ENCODE results near the gene GAB2.
"Not testable (repeated sequence)": the region's sequence is repeated elsewhere in the genome, so short reads cannot be mapped to it uniquely, and the experiment has no call there.

Gene GAB2

DNA sequence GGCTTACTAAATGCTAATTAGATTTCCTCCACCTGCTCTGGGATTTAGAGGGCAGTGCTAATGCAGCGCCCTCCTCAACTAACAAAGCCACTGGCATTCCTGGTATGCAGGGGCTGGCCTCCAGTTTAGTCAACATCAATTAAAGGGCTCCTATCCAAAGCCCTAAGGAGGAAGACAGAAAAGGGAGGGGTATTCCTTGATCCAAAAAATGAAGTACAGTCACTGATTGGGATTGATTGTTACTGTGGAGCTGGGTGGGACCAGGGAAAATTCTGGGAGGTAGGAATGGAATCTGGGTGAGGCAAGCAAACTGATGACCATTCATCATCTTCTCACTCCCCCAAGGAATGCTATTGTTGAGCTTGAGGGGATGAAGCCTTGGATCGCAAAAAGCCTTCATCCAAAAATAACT is 52.2 kb downstream of the GAB2 start:
- DNase-seq (ENCODE audit: low read depth in 3 of 3) = no peak

DNA sequence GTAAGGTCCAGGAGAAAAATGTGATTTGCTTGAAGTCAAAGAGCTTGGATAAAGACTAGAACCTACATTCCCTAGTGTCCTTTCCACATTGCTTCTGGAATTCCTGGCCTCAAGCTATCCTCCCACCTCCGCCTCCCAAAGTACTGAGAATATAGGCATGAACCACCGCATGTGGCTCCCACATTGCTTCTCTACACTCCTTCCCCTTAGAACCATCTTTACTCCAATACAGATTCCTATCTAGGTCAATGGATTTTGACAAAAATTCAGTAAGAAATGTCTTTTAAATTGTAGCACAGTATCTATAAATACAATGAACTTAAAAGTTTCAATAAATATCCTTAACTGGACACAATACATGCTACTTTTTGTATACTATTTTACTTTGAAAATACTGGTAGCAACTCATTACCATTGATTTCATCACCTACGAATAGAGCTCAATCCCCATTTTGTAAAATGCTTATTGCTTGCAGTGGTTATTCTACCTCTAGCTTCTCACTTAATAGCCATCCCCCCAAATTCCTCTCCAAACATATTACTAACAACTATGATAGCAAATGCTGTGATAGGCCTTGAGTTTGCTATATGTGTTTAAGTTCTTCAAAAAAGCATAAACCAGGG is 53.4 kb downstream of the GAB2 start:
- DNase-seq (ENCODE audit: low read depth in 3 of 3) = no peak

DNA sequence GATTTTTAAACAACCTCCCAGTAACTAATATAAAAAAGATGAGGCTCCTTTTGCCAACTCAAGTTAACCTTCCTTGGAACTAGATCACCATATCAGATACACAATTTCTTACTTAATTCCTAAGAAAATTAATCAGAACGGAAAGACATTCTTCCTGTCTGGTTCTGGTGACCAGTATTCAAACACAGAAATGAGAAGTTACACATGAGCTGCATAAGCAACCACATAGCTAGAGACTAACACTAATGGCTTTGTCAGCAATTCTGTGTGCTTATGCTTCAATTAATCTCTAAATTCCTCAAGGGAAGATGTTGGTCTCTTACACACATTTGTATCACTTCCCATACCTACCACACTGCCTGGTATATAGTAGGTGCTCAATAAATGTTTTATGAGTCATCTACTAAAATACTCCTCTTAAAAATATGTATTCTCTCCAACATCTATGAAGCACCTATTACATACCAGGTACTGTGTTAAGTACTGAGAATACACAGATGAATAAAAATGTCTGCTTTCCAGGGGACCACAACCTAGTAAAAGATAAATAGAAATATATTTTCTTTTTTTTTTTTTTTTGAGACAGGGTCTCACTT is 54.5 kb downstream of the GAB2 start:
- no peak for DNase-seq (ENCODE audit: low read depth in 3 of 3)

DNA sequence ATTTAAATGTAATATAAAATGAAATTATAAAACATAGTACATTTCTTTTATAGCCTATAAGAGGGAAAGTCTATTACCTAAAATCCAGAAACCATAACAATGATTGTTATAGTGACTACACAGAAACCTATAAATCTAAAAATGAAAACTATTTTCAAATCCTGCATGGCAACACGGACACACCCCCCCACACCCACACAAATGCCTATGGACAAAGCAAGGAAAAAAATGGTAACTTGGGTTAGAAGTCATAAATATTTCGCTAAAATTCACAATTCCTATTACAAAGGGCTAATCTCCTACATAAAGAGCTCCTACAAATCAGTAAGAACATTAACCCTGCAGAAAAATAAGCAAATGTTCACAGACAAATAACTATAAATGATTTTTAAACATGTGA is 56.4 kb downstream of the GAB2 start:
- DNase-seq (ENCODE audit: low read depth in 3 of 3) = no peak

DNA sequence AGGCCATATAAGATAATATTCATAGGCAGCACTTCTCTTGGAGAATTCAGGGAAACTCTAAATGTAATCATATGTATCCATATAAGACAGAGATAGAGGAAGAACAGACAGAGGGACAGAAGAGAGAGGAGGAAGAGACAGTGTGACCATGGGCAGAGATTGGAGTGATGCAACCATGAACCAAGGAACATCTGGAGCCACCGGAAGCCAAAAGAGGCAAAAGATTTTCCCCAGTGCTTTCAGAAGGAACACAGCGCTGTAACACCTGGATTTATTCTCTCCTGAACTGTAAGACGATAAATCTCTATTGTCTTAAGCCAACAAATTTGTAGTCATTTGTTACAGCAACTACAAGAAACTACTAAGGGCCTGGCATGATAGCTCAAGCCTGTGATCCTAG is 57.7 kb downstream of the GAB2 start:
- no peak for DNase-seq (ENCODE audit: low read depth in 3 of 3)

DNA sequence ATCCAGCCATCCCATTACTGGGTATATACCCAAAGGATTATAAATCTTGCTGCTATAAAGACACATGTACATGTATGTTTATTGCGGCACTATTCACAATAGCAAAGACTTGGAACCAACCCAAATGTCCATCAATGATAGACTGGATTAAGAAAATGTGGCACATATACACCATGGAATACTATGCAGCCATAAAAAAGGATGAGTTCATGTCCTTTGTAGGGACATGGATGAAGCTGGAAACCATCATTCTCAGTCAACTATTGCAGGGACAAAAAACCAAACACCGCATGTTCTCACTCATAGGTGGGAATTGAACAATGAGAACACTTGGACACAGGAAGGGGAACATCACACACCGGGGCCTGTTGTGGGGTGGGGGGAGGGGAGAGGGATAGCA is 59.7 kb downstream of the GAB2 start:
- not testable (repeated sequence) for DNase-seq (ENCODE audit: low read depth in 3 of 3)

DNA sequence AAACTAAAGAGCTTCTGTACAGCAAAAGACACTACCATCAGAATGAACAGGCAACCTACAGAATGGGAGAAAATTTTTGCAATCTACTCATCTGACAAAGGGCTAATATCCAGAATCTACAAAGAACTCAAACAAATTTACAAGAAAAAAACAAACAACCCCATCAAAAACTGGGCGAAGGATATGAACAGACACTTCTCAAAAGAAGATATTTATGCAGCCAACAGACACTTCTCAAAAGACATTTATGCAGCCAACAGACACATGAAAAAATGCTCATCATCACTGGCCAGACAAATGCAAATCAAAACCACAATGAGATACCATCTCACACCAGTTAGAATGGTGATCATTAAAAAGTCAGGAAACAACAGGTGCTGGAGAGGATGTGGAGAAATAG is 60.2 kb downstream of the GAB2 start:
- not testable (repeated sequence) for DNase-seq (ENCODE audit: low read depth in 3 of 3)

DNA sequence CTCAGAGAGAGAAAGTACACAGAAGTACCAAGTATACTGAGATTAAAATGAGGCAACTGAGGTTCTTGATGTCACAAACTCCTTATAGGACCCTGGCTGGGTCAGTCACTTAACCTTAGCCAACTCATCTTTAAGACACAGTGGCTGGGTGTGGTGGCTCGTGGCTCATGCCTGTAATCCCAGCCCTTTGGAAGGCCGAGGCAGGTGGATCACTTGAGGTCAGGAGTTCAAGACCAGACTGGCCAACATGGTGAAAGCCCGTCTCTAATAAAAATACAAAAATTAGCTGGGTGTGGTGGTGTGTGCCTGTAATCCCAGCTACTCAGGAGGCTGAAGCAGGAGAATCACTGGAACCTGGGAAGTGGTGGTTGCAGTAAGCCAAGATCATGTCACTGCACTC is 61.9 kb downstream of the GAB2 start:
- DNase-seq (ENCODE audit: low read depth in 3 of 3) = not testable (repeated sequence)

DNA sequence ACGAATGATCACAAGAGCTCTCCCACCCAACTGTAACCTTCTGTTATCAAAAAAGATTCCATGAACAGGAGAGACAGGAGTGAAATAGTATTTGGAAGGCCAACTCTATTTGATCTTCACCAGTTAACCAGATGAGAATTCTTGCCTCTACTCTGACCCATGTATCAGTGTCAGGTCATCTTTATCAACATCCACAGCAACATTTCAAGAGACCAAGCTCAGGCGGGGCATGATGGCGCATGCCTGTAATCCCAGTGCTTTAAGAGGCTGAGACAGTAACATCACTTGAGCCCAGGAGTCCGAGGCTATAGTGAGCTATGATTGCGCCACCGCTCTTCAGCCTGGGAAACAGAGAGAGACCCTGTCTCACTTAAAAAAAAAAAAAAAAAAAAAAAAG is 62.3 kb downstream of the GAB2 start:
- DNase-seq (ENCODE audit: low read depth in 3 of 3) = no peak

DNA sequence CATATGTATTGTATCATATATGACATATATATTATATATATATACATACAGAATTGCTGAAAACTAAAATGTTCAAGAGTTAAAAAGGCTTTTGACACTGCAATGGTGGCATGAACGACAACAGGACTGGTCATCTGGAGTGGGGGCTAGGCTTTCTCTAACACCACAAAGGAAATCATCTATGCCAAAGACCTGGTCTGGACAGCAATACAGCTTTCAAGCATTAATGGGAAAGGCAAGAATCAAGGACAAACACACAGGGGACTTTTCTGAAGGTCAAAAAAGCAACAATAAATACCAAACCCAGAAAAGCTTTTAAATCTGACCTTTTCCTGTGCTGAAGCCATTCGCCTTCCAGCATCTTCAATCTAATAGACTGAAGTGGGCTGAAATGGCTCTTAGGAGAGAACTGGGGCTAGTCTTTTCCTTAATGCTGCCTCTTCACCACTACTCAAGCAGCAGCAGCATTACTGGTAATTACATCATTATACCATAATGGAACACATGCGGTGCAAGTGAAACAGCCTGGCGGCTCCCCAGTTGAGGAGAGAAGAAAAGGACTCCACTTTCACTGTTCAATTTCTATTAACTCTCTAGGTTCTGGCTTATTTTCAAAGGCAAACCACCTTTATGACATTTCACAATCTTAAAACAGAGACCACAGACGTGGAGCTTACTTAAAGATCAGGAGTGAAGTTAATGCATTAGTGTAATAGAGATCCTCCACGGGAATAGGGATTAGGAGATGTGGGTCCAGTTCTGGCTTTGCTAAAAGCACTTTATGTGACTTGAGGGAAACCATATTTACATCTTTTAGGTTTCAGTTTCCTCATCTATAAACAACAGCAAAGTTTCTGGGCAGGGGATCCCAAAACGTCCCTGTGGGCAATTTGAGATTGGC is 63.0 kb downstream of the GAB2 start:
- DNase-seq (ENCODE audit: low read depth in 3 of 3) = no peak

DNA sequence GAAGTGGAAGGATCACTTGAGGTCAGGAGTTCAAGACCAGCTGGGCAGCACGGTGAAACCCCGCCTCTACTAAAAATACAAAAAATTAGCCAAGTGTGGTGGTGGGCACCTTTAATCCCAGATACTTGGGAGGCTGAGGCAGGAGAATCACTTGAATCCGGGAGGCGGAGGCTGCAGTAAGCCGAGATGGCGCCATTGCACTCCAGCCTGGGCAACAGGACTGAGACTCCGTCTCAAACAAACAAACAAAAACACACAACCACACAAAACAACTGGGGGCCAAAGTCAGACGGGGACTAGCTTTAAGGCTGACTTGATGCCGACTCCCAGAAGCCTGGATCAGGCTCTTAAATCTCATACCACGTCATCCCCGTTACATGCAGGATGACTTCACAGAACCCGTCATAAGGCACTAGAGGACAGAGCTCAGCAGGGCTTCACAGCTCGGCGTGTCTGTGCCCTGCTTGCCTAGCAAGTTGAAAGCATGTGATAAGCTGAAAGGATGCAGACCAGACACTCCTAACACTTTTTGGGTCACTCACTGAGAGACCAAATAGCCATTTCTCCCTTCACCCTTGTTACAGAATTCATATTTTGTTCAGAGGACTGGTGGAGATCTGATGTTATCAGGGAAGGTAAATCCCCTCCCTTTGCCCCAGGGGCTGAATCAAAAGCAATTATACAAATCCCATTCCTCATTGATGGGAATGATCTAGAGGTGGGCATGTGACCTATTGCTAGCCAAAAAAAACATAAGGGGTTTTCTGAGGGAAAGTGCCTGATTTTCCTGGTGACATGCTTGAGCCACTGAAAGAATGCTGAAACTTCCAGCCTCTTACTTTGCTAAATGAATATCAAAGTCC is 65.4 kb downstream of the GAB2 start:
- no peak for DNase-seq (ENCODE audit: low read depth in 3 of 3)

DNA sequence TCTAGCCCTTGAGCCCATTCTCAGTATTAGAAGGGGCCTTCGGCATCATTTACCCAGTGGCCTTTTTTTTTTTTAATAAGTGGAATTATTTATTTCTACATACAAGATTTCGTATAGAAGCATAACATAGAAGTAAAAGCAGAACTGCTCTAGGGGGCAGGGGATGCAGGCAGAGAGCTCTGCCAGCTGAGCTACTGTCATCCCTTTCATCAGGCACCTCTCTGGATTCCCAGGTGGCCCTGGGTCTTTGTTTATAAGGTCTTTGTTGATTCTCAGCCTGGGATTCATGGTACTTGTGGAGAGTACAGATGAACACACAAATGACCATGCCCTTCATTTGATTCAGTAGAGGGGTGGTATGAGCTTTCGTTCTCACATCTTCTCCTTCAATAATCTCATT is 66.4 kb downstream of the GAB2 start:
- DNase-seq (ENCODE audit: low read depth in 3 of 3) = no peak

DNA sequence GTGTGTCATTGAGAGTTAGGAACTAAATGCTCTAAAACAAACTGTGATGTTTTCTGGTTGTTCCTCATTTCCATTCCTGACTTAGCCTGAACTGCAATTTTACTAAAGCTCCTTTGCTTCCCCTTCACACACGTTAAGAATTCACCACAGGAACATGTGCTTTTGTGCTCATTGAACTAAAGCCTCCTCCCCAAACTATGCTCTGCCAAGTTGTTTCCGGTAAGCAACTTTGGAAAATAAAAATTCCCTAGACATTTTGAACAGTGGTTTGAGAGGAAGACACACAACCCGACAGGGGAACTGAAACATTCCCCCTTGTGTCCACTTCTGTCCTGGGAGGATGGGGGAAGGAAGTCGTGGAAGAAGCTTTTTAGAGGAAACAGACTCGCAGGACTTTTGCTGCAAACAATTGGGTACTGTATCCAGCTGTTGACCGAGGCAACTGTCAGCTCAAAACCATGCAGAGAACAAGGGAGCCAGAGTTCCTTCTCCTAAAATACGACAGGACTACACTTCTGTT is 66.9 kb downstream of the GAB2 start:
- DNase-seq (ENCODE audit: low read depth in 3 of 3) = no peak

DNA sequence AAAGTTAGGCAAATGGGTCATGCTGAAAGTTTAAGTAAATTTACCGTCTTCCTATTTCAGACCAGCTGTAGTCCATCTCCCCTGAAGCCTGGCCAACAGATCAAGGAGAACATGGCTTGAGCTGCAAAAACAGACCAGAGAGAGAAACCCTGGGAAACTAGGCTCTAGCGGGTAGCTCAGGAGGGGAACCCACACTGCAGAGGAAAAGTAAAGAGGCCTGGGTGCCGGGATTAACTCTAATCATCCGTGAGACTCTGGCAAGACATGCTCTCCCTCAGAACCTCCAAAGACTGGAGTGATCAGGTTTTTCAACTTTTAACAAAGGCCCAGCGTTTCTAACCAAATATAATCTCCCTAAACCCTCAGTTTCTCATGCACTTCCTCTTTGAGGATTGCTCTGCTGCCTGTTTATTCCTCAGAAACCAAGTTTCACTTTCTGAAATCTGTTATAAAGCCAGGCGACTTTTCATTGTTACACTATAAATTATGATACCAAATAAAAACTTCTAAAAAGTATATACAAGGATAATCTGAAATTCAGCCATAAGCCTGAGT is 67.5 kb downstream of the GAB2 start:
- DNase-seq (ENCODE audit: low read depth in 3 of 3) = no peak

DNA sequence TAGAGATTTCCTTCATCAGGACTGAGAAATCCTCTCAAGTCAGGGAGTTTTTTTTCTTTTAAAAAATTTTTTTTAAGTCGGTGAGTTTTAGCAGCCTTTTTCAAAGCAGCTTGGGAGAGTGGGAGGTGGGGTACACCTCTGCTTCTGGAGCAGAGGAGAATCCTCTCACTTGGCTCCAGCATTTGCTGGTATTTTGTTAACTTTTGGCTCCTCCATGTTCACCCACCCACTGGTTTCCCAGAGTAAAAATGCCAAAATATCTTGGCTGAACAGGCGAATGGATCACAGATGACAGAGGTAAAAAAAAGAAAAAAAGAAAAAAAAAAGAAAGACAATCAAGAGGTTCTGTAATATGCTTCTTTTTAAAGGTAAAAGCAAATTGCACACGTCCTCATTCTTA is 68.0 kb downstream of the GAB2 start:
- no peak for DNase-seq (ENCODE audit: low read depth in 3 of 3)

DNA sequence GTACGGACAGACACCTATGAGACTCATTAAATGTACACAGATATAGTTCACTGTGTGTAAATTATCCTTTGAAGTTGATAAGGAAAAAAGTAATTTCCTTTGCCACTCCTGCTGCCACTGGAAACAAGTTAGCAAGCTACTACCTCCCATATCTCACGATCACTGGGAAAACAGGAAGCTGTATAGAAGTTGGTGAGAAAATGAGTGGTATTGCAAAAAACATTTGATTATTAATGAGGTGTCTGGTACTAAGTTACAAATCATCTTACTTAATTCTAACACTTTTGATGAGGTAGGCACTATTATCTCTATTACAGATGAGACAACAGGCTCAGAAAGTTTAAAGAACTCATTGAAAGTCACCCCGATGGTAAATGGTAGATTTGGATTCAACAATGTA is 68.5 kb downstream of the GAB2 start:
- no peak for DNase-seq (ENCODE audit: low read depth in 3 of 3)

DNA sequence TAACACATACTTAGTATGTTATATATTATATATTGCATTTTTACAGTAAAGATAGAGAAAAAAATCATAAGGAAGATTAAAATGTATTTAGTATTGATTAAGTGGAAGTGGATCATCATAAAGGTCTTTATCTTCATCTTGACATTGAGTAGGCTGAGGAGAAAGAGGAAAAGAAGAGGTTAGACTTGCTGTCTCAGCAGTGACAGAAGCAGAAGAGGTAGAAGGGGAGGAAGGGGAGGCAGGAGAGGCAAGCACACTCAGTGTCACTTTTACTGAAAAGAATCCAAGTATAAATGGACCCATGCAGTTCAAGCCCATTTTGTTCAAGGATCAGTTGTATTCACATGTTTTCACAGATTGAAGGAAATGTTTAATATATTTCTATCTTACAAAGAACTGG is 69.7 kb downstream of the GAB2 start:
- DNase-seq (ENCODE audit: low read depth in 3 of 3) = no peak

DNA sequence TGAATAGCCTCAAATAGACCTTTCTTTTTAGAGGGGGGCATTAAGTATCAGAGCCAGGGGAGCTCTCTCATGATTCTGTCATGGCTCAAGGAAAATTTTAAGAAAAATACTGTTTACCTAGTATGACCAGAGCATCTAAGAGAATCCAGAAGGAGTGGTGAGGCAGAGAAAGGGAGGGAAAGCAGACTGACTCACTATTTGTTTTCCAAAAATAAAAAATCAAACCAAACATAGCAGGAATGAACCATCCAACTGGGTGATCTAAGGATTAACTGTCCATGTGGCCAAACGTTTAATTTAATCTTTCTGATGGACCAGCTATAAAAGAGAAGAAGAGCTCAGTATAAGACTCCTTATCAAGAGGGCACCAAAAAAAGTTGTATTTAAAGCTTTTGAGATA is 70.8 kb downstream of the GAB2 start:
- DNase-seq (ENCODE audit: low read depth in 3 of 3) = no peak

DNA sequence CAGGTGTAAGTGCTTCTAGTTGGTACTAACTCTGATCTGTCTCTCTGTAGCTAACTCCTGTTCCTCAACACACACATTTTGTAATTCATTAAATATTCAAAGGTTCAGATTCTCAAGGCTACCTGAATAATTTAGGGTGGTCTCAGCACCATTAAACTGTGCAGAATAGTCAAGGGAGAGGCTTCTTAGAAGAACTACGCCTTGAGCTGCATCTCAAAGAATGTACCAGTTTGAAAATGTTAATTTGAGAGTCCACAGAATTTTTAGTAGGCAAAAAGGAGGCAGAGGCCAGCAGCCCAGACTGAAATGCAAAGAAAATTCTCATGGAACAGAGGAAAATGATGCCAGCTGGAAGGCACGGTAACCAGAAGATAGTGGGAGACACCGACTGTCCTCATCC is 72.2 kb downstream of the GAB2 start:
- DNase-seq (ENCODE audit: low read depth in 3 of 3) = no peak

DNA sequence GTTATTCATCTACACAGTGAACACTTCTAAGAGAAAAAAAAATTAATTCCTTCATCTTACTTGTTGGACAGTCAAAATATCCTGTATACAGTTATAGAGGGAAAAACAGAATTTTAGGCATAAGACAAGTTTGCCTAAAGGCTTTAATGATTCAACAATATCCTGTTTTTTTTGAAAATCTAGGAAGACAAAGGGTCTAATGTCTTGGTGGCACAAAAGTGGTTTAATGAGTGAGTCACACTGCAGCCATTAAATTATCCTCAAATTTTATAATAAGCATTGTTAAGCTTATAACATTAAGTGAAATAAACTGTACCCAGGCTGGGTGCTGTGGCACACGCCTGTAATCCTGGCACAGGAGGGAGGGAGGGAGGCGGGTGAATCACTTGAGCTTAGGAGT is 72.9 kb downstream of the GAB2 start:
- no peak for DNase-seq (ENCODE audit: low read depth in 3 of 3)

DNA sequence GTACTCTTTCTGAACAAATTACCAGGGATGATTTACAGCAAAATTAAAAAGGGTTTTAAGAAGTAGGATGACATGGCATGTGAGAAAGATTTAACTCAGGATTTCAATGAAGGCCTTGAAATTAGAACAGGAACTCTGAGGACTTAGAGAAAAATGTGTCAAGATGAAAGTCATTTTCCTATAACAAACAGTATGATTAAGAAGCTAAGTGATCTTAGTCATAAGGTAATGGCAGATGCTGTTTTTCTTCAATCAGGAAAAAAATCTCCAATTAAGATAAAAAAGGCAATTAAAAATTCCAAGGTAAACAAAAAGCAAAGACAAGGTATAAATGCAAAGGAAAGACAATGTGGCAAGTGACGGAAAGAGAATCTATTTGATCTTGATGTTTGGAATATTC is 73.5 kb downstream of the GAB2 start:
- no peak for DNase-seq (ENCODE audit: low read depth in 3 of 3)

DNA sequence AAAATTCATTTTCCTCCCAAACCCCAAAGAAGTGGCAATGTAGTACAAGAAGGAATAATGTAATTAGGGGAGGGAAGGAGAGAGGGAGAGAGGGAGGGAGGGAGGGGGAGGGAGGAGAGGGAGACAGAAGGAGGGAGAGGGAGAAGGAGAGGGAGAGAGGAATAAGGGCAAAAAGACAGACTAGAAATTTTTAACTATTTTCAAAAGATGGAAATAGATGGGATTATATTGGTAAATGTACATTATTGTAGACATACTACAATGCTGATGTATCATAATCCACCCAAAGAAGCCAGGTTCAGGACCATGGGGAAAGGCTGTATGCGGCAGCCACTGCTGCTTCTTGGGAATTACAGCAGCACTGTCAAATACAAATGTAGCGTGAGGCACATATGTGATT is 74.3 kb downstream of the GAB2 start:
- no peak for DNase-seq (ENCODE audit: low read depth in 3 of 3)
